Thyroid gland (tissue), 4 donors: Measurements from ENCODE around the gene CHST7.
"Not testable (repeated sequence)": the region's sequence is repeated elsewhere in the genome, so short reads cannot be mapped to it uniquely, and the experiment has no call there.

Source experiments
- POLR2A ChIP-seq, 2 donors: fragments of 450-650 bp; IDR thresholded peaks; one replicate each; pipeline ENCODE4 v1.6.1; 2017; ENCODE audit warnings: antibody characterized with exemption in 2 of 2, mild to moderate bottlenecking in 2 of 2, moderate library complexity in 1 of 2
- TF ChIP-seq, protein P1 (sequence below), 6 experiments: fragments of 200-600 bp in 3 of 6; fragments of 450-650 bp in 3 of 6; sonication (generic) in 3 of 6; IDR thresholded peaks; one replicate each; pipeline ENCODE4 v1.5.1; 2016 to 2019; ENCODE audit warnings: antibody characterized with exemption in 6 of 6, mild to moderate bottlenecking in 2 of 6, inconsistent platforms in 1 of 6, moderate library complexity in 1 of 6

DNA sequence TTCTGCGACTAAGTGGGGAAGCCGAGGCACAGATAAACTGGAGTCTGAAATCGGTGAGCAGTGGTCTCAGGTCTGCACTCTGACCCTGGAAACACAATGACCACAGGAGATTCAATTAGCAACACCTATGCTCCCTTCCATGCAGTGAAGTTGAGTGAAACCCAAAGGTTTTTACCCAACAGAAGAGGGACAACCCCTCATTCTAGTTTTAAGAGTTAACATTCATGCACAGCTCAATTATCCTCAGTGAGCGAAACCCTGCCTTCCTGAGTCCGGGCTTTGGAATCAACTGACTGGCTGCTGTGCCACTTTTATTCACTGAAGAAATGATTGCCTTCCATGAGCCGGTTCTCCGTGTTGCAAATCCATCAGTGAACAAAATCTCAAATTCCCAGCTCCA lies 29.0 kb upstream of the CHST7 start:
- TF ChIP-seq, protein P1, sequence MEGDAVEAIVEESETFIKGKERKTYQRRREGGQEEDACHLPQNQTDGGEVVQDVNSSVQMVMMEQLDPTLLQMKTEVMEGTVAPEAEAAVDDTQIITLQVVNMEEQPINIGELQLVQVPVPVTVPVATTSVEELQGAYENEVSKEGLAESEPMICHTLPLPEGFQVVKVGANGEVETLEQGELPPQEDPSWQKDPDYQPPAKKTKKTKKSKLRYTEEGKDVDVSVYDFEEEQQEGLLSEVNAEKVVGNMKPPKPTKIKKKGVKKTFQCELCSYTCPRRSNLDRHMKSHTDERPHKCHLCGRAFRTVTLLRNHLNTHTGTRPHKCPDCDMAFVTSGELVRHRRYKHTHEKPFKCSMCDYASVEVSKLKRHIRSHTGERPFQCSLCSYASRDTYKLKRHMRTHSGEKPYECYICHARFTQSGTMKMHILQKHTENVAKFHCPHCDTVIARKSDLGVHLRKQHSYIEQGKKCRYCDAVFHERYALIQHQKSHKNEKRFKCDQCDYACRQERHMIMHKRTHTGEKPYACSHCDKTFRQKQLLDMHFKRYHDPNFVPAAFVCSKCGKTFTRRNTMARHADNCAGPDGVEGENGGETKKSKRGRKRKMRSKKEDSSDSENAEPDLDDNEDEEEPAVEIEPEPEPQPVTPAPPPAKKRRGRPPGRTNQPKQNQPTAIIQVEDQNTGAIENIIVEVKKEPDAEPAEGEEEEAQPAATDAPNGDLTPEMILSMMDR (IDR thresholded peaks at IDR 0.05): not testable (repeated sequence)
- not testable (repeated sequence) for TF ChIP-seq POLR2A (IDR thresholded peaks at IDR 0.05)
